ENCODE results near the gene CHRM2.

The CHRM2 gene

DNA sequence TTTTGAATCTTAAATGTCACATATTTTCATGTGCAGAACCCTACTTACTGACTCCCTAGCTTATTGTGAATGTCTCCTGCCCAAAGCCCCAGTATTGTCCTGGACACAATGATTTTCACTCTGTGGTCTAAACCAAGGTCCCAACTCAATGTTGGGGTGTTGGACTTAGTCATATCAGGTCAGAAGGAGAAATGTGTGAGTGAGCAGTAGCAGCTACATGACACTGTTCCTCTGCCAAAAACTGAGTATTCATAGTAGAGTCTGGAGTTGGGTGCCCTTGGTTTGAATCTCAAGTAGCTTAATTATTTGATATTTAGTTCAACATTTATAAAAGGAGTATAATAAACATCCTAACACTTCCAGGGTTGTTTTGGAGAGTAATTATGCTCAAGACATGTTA is 141.0 kb downstream of the CHRM2 start:
- TF ChIP-seq, protein P1, sequence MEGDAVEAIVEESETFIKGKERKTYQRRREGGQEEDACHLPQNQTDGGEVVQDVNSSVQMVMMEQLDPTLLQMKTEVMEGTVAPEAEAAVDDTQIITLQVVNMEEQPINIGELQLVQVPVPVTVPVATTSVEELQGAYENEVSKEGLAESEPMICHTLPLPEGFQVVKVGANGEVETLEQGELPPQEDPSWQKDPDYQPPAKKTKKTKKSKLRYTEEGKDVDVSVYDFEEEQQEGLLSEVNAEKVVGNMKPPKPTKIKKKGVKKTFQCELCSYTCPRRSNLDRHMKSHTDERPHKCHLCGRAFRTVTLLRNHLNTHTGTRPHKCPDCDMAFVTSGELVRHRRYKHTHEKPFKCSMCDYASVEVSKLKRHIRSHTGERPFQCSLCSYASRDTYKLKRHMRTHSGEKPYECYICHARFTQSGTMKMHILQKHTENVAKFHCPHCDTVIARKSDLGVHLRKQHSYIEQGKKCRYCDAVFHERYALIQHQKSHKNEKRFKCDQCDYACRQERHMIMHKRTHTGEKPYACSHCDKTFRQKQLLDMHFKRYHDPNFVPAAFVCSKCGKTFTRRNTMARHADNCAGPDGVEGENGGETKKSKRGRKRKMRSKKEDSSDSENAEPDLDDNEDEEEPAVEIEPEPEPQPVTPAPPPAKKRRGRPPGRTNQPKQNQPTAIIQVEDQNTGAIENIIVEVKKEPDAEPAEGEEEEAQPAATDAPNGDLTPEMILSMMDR (IDR thresholded peaks at IDR 0.05; ENCODE audit: extremely low read depth, missing control alignments): no peak
- no peak for DNase-seq (ENCODE audit: low spot score)

DNA sequence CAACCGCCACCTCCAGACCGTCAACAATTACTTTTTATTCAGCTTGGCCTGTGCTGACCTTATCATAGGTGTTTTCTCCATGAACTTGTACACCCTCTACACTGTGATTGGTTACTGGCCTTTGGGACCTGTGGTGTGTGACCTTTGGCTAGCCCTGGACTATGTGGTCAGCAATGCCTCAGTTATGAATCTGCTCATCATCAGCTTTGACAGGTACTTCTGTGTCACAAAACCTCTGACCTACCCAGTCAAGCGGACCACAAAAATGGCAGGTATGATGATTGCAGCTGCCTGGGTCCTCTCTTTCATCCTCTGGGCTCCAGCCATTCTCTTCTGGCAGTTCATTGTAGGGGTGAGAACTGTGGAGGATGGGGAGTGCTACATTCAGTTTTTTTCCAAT is 146.6 kb downstream of the CHRM2 start:
- TF ChIP-seq, protein P1 (IDR thresholded peaks at IDR 0.05; ENCODE audit: extremely low read depth, missing control alignments): no peak
- DNase-seq (ENCODE audit: low spot score): no peak

DNA sequence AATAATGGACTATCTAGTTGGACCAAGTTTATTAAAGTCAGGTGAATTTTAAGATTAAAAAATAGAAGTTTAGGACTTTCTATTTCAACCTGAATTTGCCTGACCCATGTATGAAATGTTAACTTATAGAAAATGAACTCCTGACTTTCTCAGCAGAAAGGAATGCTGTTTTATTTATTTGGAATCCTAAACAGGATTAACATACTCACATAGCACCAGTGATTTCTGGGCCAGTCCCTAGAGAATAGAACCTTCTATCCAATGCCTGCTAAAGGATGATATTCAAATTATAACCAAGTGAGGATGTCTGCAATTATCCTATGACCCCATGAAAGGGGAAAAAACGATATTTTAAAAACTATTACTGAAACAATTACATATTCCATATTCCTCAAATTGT is 148.8 kb downstream of the CHRM2 start:
- no peak for DNase-seq (ENCODE audit: low spot score)
- TF ChIP-seq, protein P1 (IDR thresholded peaks at IDR 0.05; ENCODE audit: extremely low read depth, missing control alignments): no peak

DNA sequence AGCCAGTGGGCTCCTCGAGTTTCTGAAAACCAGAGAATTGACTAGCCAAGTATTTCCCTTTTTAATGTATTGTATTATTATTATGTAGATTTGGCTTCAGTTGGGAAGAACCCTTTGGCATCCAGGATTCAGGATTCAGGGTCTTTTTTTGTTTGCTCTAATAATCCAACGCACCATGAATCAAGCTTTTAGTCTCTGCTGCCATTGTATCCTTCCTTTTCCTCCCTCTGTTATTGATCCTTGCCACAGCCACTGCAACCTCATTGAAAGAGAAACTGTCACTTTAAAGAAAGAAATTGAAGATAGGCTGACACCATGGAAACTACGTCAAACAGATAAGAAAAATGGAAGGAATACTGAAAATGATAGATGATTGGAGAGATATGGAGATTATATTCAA is 150.0 kb downstream of the CHRM2 start:
- DNase-seq (ENCODE audit: low spot score): no peak
- TF ChIP-seq, protein P1 (IDR thresholded peaks at IDR 0.05; ENCODE audit: extremely low read depth, missing control alignments): no peak

DNA sequence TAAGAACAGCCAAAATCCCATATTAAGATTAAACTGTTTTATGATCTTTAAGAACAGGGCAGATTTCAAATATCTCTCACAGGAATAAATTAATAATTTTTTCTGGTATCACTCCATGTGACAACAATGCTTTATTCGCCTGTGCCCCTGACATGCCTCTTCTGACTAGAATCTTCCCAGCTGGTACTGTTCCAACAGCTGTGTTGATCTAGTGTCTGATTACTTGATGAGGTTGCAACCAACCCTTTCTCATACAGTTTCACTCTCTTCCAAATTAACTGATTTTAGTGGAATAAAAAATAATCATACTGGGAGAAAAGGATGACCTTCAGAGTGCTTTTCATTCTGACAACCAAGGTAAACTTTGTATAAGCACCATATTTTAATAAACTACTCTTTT is 151.9 kb downstream of the CHRM2 start:
- no peak for DNase-seq (ENCODE audit: low spot score)
- TF ChIP-seq, protein P1 (IDR thresholded peaks at IDR 0.05; ENCODE audit: extremely low read depth, missing control alignments): no peak

DNA sequence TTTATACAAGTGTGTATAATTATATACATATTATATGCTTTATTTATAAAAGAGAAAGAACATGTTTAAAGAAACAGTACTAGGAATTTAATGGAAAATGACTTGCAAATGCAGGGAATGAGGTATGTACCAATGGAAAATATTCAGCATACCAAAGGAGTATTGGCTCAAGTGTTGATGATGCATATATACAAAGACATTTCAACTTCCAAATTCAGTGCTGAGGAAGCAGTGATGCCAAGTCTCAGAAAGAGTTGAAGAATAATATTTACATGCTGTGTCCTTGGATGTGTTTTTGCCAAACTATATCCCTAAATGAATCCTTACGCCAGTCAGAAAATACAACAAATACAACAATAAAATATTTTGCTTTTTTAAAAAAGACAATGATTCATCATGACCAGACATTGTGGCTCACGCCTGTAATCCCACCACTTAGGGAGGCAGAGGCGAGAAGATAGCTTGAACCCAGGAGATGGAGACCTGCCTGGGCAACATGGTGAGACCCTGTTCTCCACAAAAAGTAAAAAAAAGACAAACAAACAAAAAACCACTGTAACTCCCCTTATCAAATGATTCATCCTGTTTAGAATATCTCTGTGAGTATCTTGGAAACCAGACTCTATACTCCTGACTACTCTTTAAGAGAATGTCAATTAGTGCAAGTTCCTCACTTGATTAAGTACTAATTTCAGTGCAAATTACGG is 157.2 kb downstream of the CHRM2 start:
- TF ChIP-seq, protein P1 (IDR thresholded peaks at IDR 0.05; ENCODE audit: extremely low read depth, missing control alignments): no peak
- DNase-seq (ENCODE audit: low spot score): no peak

DNA sequence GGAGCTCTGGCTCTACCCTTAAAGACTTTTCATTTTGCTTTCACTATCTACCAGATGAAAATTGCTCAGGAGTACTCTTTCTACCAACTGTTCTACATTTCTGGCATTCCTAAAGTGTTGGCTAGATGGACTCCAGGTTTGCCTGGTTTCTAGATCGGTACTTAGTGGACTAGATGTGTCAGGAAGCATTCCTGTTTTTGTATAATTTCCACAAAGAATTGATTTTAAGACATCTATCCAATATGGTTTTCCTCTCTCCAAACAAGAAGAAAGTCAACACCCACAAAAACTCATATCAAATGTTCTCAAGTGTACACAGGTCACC is 157.7 kb downstream of the CHRM2 start:
- DNase-seq (ENCODE audit: low spot score): no peak
- TF ChIP-seq, protein P1 (IDR thresholded peaks at IDR 0.05; ENCODE audit: extremely low read depth, missing control alignments): no peak
